Measurements from ENCODE around the gene NINJ2. TPM values are rescaled to one million over a fixed set of nuclear protein-coding genes. Genes with fewer than 3 reads are reported as not detected.

NINJ2 gene
- total and polyA plus RNA-seq, 9 donors = 3.2 to 6.6 (median 5.1) TPM

DNA sequence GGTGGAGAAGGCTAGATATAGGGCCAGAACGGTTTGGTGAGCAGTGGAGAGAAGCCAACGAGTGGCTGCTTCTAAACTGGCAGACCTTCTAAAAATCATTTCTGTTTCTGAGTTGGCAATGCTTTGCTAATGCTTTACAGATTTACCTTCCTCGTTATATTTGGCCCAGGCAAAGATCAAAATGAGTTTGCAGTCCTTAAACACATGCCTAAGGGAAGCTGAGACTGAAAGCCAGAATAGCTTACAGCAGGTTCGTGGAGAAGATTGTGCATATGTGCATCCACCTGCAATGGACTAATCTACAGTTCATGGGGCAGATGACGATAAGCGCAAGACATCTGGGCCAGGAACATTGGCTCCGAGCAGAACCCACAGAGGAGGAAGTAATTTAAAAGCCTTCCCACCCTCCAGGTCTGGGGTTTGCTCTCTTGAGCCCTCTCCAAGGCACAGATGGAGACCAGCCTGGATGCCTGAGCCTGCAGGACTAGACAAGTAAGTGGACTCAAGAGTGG lies 99.4 kb downstream of the NINJ2 start:
- Histone ChIP-seq H3K4me3 (ENCODE audit: low read length) (no peak overlapping the region), H3K27ac (ENCODE audit: low read length) (no peak overlapping the region), H3K27me3 (ENCODE audit: control insufficient read depth, insufficient read depth, low read length) (peaks cover 2% of the 10 kb centered on the region), H3K36me3 (ENCODE audit: control insufficient read depth, insufficient read depth, low read length) (no peaks in the 10 kb centered on the region), H3K4me1 (ENCODE audit: control insufficient read depth, insufficient read depth, low read length) (peaks cover 27% of the 10 kb centered on the region), H3K9me3 (replicated peaks; ENCODE audit: control insufficient read depth, low read depth, low read length) (no peaks in the 10 kb centered on the region)
- WGBS (ENCODE audit: insufficient coverage) = 40% methylated on average over 3 of the region's 7 CpGs
- DNase-seq = no peak

DNA sequence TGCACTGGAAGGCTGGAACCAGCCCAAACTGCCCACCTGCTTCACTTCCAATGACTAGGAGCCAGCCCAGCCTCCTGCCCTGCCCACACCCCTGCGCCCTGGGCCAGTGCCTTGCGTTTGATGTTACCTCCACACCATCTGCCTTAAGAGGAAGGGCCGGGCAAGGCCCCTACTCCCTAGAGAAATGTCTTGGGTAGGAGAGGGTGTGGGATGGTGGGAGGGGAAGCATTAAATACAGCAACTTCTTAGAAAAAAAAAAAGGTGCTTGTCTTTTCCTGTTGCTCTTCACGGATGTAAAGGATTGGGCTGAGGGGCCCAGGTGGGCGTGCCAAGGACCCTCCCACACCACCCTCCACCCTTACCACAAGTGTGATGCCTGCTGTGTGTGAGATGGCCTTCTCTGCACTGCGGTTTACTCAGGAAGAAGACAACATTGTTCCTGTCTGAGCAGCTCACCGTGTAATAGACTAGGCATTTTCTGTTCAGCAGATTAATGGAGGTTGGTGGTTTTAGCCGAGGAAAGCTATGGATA lies 99.9 kb downstream of the NINJ2 start:
- no peak overlapping the region for H3K4me3 ChIP-seq (ENCODE audit: low read length)
- peaks cover 2% of the 10 kb centered on the region for H3K27me3 ChIP-seq (ENCODE audit: control insufficient read depth, insufficient read depth, low read length)
- no peaks in the 10 kb centered on the region for H3K36me3 ChIP-seq (ENCODE audit: control insufficient read depth, insufficient read depth, low read length)
- peaks cover 27% of the 10 kb centered on the region for H3K4me1 ChIP-seq (ENCODE audit: control insufficient read depth, insufficient read depth, low read length)
- 44% methylated on average over 3 of the region's 8 CpGs for WGBS (ENCODE audit: insufficient coverage)
- no peak for DNase-seq
- H3K27ac ChIP-seq (ENCODE audit: low read length) = no peak overlapping the region
- H3K9me3 ChIP-seq (replicated peaks; ENCODE audit: control insufficient read depth, low read depth, low read length) = no peaks in the 10 kb centered on the region

DNA sequence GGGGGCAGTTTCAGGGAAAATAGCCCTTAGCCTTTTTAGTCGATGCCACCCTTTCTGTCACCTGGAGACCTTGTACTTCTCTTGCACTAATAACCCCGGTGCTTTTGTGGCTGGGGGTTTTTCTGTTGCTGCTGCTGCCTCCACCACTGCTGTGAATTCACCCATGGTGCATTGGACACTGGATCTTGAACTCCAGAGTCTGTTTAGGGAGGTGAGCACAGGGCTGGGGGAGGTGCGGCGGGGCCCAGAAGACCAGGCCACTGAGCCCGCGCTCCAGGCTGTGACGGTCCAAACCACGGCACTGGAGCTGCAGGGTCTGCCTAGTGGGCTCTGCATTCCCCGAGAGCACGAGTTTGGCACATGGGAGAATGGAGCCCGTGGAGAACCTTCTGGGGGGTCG lies 100.6 kb downstream of the NINJ2 start:
- Histone ChIP-seq H3K36me3 (ENCODE audit: control insufficient read depth, insufficient read depth, low read length) (no peaks in the 10 kb centered on the region), H3K4me3 (ENCODE audit: low read length) (no peak overlapping the region), H3K9me3 (replicated peaks; ENCODE audit: control insufficient read depth, low read depth, low read length) (no peaks in the 10 kb centered on the region), H3K27me3 (ENCODE audit: control insufficient read depth, insufficient read depth, low read length) (peaks cover 2% of the 10 kb centered on the region), H3K27ac (ENCODE audit: low read length) (no peak overlapping the region), H3K4me1 (ENCODE audit: control insufficient read depth, insufficient read depth, low read length) (peaks cover 27% of the 10 kb centered on the region)
- DNase-seq = no peak
- 86% methylated on average over 8 of the region's 12 CpGs for WGBS (ENCODE audit: insufficient coverage)

DNA sequence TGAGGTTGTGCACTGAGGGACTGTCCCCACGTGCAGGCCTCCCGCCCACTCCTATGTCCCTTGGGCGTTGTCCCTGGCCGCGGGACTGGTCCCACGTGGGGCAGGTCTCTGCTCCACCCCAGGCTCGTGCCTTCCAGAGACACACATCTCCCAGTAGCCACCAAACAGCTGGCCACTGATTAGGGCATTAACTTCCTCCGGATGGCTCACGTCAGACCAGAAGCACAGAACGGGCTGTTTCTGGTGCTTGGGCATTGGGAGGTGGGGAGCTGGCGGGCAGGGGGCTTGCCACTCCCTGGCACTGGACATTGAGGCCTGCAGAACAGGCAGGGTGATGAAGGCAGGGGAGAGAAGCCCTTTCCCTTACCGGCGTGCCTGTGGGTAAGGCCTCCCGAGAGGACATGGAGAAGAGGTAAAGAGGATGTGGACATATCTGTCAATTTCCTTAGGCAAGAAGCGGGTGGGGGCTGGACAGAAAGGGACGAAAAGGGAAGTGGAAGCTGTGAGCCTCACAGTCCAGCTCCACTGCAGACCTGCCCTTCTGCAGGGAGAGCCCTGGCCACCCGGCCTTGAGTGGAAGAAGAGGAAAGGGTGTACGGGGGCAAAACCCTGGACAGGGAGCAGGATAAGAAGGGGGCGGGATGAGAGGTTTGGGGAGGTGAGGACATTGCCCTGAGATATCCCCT lies 101.2 kb downstream of the NINJ2 start:
- Histone ChIP-seq H3K27ac (ENCODE audit: low read length) (peak overlapping the region; percentile 52), H3K27me3 (ENCODE audit: control insufficient read depth, insufficient read depth, low read length) (peaks cover 2% of the 10 kb centered on the region), H3K4me1 (ENCODE audit: control insufficient read depth, insufficient read depth, low read length) (peaks cover 27% of the 10 kb centered on the region), H3K36me3 (ENCODE audit: control insufficient read depth, insufficient read depth, low read length) (no peaks in the 10 kb centered on the region), H3K9me3 (replicated peaks; ENCODE audit: control insufficient read depth, low read depth, low read length) (no peaks in the 10 kb centered on the region), H3K4me3 (ENCODE audit: low read length) (no peak overlapping the region)
- peak; percentile 61 for DNase-seq
- 60% methylated on average over 19 of the region's 19 CpGs for WGBS (ENCODE audit: insufficient coverage)

DNA sequence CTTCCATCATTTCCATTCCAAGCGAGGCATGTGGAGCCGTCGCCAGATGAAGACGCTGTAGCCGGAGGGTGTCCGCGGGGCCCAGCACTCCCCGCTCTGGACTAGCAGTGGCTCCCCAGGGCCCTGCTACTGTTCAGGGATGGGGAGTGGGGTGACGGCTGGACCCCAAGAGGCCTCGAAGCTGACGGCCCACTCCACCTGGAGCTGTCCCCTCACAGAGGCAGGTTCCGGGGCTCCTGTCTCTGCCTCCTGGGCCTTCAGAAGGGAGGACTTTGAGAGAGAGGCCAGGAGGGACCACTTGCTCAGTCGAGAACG lies 101.9 kb downstream of the NINJ2 start:
- DNase-seq = no peak
- WGBS (ENCODE audit: insufficient coverage) = 32% methylated on average over 11 of the region's 14 CpGs
- Histone ChIP-seq H3K4me3 (ENCODE audit: low read length) (no peak overlapping the region), H3K36me3 (ENCODE audit: control insufficient read depth, insufficient read depth, low read length) (no peaks in the 10 kb centered on the region), H3K27ac (ENCODE audit: low read length) (peak overlapping the region; percentile 17), H3K4me1 (ENCODE audit: control insufficient read depth, insufficient read depth, low read length) (peaks cover 27% of the 10 kb centered on the region), H3K27me3 (ENCODE audit: control insufficient read depth, insufficient read depth, low read length) (peaks cover 2% of the 10 kb centered on the region), H3K9me3 (replicated peaks; ENCODE audit: control insufficient read depth, low read depth, low read length) (no peaks in the 10 kb centered on the region)

DNA sequence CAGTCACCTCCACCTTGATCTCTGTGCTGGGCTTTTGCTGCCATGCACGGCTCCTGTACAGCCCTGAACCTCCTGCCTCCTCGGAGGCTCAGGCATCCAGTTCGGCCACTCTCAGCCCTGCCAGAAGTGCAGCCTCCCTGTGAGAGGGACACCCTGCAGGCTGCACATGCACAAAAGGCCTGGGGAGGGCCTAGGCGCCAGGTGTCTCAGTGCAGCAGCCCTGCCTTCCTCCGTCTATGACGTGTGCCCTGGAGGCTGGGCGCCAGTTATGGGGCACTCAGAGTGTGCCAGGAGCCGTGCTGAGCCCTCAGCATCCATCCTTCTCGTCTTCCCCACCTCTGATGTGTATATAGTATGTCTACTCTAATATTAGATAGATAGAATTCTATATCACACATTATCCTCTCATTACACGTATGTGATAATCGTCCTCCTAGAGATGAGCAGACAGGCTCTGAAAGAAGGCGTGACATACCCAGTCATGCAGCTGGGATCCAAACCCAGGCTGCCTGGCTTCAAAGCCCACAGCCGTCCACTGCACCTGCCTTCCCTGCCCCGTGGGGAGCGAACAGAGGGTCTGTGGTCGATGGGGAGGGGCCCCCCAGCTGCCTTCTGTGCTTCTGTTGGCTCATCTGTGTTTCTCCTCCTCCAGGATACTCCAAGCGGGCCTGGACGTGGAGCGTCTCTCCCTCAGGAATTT lies 102.4 kb downstream of the NINJ2 start:
- no peaks in the 10 kb centered on the region for H3K9me3 ChIP-seq (replicated peaks; ENCODE audit: control insufficient read depth, low read depth, low read length)
- peaks cover 2% of the 10 kb centered on the region for H3K27me3 ChIP-seq (ENCODE audit: control insufficient read depth, insufficient read depth, low read length)
- H3K27ac ChIP-seq (ENCODE audit: low read length) = no peak overlapping the region
- no peak overlapping the region for H3K4me3 ChIP-seq (ENCODE audit: low read length)
- no peaks in the 10 kb centered on the region for H3K36me3 ChIP-seq (ENCODE audit: control insufficient read depth, insufficient read depth, low read length)
- WGBS (ENCODE audit: insufficient coverage) = 36% methylated on average over 8 of the region's 19 CpGs
- H3K4me1 ChIP-seq (ENCODE audit: control insufficient read depth, insufficient read depth, low read length) = peaks cover 27% of the 10 kb centered on the region
- peak; percentile 43 for DNase-seq

DNA sequence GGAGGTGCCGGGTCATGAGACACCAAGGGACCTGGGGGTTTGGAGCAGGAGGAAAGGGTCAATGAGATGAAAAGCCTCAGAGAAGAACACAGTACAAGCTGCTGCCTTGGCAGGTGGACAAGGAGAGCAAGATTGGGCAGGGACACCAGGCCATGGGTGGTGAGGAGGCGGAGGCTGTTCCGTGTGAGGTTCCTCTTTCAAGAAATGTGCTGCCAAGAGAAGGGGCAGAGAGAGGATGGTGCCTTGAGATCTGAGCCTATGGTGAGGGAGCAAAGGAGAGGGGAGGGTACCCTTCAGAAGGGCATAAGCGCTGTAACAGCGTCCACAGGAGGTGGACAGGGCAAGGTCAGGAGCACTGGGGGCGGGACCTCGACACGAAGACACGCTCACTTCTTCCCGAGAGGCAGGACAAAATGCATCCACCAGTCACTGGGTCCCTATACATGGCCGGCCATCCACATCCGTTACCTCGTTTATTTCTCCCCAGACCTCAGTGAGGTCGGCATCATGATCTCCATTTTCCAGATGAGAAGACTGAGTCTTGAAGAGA lies 103.3 kb downstream of the NINJ2 start:
- peaks cover 27% of the 10 kb centered on the region for H3K4me1 ChIP-seq (ENCODE audit: control insufficient read depth, insufficient read depth, low read length)
- DNase-seq = no peak
- WGBS (ENCODE audit: insufficient coverage) = 76% methylated on average over 10 of the region's 14 CpGs

DNA sequence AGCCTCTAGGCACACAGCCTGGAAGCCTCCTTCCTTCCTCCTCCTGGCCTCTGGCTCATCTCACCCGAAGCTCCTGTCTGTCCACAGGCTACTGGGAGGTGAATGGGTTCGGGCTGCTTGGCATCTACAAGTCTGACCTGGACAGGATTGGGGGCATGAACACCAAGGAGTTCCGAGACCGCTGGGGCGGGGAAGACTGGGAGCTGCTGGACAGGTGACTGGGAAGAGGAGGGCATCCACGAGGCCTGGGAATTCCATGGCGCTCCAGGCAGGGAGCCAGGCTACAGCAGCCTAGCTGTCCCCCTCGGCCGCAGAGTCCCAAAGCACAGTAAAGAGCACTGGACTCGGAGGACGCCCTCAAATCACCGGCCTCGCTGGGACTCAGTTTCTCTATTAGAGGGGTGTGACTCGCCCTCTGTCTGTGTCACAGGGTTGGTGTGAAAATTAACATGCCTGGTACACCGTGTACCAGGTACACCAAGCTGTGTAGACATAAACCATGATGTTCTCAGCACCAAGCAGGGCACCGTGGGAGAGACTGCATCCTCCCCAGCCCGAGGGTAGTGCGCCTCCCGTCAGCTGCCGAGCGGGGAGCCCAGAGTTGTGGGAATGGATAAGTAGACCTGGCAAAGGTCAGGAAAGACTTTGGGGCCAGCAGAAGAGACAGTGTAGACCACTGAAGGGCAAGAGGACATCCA lies 103.9 kb downstream of the NINJ2 start:
- Histone ChIP-seq H3K36me3 (ENCODE audit: control insufficient read depth, insufficient read depth, low read length) (no peaks in the 10 kb centered on the region), H3K4me3 (ENCODE audit: low read length) (no peak overlapping the region), H3K9me3 (replicated peaks; ENCODE audit: control insufficient read depth, low read depth, low read length) (no peaks in the 10 kb centered on the region), H3K4me1 (ENCODE audit: control insufficient read depth, insufficient read depth, low read length) (peaks cover 27% of the 10 kb centered on the region), H3K27me3 (ENCODE audit: control insufficient read depth, insufficient read depth, low read length) (peaks cover 2% of the 10 kb centered on the region), H3K27ac (ENCODE audit: low read length) (no peak overlapping the region)
- WGBS (ENCODE audit: insufficient coverage) = 89% methylated on average over 21 of the region's 21 CpGs
- no peak for DNase-seq

More for the DNA sequence above, 103.3 kb downstream of the NINJ2 start:
- H3K4me3 ChIP-seq (ENCODE audit: low read length) = no peak overlapping the region
- H3K27me3 ChIP-seq (ENCODE audit: control insufficient read depth, insufficient read depth, low read length) = peaks cover 2% of the 10 kb centered on the region
- H3K9me3 ChIP-seq (replicated peaks; ENCODE audit: control insufficient read depth, low read depth, low read length) = no peaks in the 10 kb centered on the region
- no peaks in the 10 kb centered on the region for H3K36me3 ChIP-seq (ENCODE audit: control insufficient read depth, insufficient read depth, low read length)
- H3K27ac ChIP-seq (ENCODE audit: low read length) = no peak overlapping the region

DNA sequence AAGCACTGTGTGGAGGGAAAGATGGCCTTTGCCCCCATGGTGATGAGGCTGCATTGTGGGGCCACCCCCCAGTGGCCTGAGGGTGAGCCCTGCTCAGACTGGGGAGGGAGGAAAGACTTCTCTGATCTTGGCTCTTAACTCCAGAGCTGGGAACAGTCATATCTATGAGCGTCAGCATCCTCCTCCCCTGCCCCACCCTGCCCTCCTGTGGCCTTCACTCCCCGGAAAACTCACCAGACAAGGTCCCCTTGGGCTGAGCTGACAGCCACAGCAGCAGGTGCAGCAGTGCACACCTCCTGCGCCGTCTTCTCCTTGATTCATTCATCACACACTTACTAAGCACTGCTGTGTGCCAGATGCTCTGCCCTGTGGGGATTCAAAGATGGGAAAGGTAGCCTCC lies 104.7 kb downstream of the NINJ2 start:
- 57% methylated on average over 3 of the region's 4 CpGs for WGBS (ENCODE audit: insufficient coverage)
- DNase-seq = no peak
- Histone ChIP-seq H3K9me3 (replicated peaks; ENCODE audit: control insufficient read depth, low read depth, low read length) (no peaks in the 10 kb centered on the region), H3K36me3 (ENCODE audit: control insufficient read depth, insufficient read depth, low read length) (no peaks in the 10 kb centered on the region), H3K27ac (ENCODE audit: low read length) (no peak overlapping the region), H3K4me1 (ENCODE audit: control insufficient read depth, insufficient read depth, low read length) (peaks cover 33% of the 10 kb centered on the region), H3K27me3 (ENCODE audit: control insufficient read depth, insufficient read depth, low read length) (peaks cover 2% of the 10 kb centered on the region), H3K4me3 (ENCODE audit: low read length) (no peak overlapping the region)

DNA sequence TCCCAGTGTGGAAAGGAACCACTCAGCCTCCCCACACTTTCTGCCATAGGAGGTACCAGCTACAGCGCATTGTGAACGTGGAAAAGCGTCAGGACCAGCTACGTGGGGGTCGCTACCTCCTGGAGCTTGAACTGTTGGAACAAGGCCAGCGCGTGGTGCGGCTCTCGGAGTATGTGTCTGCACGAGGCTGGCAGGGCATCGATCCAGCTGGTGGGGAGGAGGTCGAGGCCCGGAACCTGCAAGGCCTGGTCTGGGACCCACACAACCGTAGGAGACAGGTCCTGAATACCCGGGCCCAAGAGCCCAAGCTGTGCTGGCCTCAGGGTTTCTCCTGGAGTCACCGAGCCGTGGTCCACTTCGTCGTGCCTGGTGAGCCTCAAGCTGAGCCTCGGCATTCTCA lies 106.7 kb downstream of the NINJ2 start:
- WGBS (ENCODE audit: insufficient coverage) = 87% methylated on average over 20 of the region's 20 CpGs
- Histone ChIP-seq H3K4me1 (ENCODE audit: control insufficient read depth, insufficient read depth, low read length) (peaks cover 37% of the 10 kb centered on the region), H3K27ac (ENCODE audit: low read length) (no peak overlapping the region), H3K27me3 (ENCODE audit: control insufficient read depth, insufficient read depth, low read length) (no peaks in the 10 kb centered on the region), H3K36me3 (ENCODE audit: control insufficient read depth, insufficient read depth, low read length) (no peaks in the 10 kb centered on the region), H3K9me3 (replicated peaks; ENCODE audit: control insufficient read depth, low read depth, low read length) (no peaks in the 10 kb centered on the region), H3K4me3 (ENCODE audit: low read length) (no peak overlapping the region)
- no peak for DNase-seq

Measured in muscle of leg (tissue), 11 donors.